ENCODE results near the gene FCHO1.
A peak's percentile ranks its signal among the peaks of the same experiment; 100 is the strongest.
"Not testable (repeated sequence)": the region's sequence is repeated elsewhere in the genome, so short reads cannot be mapped to it uniquely, and the experiment has no call there.

FCHO1 gene

DNA sequence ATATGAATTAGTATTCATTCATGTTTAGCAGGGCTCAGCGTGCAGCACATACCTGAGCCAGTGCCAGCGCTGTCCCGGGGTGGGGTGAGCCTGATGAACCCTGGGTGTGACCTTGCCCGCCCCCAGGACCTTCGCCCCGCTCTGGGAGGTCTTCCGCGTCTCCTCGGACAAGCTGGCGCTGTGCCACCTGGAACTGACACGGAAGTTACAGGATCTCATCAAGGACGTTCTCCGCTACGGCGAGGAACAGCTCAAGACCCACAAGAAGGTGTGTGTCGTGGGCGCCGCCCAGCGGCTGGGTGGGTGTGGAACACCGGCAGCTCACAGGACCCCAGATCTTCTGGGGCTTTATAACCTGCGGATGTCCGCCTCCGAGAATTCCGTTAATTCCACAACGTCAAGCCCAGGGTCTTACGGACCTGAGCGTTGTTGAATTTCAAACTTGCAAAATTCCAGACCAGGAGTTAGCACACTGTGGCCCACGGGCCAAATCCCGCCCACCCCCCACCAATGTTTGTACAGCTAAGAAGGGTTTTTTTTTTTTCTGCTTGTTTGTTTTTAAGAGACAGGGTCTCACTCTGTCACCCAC lies 15.4 kb downstream of the FCHO1 start:
- no peak for DNase-seq

DNA sequence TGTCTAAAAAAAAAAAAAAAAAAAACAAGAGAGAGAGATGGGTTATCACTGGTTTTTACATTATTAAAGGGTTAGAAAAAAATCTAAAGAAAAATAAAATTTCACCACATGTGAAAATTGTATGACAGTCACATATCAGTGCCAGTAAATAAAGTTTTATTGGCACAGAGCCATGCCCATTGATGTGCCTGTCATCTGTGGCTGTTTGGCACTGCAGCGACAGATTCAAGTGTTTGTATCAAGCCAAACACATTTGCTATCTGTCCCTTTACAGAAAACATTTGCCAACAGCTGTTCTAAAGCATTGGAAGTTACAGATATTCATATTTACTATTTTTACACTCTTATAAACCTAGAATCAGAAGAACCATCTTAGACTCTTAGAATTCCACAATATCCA lies 16.3 kb downstream of the FCHO1 start:
- DNase-seq, result no peak

DNA sequence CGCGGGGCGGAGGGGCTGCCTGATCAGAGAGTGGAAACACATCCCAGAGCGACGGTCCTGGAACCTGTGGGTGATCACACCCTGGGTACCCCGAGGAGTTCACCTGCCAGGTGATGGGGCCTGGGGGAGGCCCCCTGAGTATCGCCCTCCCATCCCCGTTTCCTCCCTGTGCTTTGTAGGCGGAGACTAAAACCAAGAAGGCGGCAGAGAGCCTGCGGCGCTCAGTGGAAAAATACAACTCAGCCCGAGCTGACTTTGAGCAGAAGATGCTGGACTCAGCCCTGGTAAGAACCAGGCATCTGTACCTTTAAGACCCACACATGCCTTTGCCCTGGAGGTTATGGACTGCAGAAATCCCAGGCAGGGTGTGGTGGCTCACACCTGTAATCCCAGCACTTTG lies 19.3 kb downstream of the FCHO1 start:
- no peak for DNase-seq

DNA sequence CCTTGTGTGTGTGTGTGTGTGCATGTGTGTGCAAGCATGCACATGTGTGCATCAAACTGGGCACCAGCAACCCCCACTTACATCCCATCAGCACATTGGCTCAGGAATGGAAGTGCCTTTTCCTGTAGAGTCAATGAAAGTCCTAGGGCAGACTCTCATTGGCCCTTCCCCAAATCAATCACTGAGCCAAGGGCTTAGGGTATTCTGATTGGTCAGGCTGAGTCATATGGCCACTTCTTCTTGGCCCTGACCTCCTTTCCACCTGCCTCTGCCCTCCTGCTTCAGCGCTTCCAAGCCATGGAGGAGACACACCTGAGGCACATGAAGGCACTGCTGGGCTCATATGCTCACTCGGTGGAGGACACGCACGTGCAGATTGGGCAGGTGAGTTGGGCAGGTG lies 20.9 kb downstream of the FCHO1 start:
- no peak for DNase-seq

DNA sequence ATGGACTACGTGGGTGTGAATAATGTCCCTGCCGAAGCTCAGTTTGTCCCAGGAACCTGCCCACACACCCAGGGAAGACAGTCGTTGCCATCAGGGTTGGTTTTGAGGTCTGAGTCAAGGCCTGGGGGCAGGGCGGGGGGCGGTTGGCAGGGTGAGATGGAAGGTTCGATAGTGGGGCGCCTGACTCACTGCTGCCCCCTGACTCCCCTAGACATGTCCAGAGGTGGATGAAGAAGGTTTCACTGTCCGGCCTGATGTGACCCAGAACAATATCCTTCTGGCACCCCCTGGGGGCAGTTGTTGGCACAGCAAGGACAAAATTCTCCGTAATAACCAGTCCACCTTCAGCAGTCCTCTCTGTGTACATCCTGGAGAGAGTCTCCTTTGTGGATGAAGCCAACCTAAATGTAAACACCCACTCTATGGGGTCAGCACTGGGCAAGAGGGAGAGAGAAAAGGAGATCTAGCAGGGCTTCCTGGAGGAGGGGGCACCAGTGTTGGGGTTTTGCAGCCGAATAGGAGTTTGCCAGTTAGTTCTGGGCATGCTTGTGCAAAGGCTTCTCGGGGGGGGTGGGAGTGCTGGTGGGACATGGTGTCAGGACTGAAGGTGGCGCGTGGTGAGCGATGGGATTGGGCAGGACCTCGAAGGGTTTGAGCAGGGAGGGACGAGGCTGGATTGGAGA lies 24.1 kb downstream of the FCHO1 start:
- DNase-seq, result no peak

DNA sequence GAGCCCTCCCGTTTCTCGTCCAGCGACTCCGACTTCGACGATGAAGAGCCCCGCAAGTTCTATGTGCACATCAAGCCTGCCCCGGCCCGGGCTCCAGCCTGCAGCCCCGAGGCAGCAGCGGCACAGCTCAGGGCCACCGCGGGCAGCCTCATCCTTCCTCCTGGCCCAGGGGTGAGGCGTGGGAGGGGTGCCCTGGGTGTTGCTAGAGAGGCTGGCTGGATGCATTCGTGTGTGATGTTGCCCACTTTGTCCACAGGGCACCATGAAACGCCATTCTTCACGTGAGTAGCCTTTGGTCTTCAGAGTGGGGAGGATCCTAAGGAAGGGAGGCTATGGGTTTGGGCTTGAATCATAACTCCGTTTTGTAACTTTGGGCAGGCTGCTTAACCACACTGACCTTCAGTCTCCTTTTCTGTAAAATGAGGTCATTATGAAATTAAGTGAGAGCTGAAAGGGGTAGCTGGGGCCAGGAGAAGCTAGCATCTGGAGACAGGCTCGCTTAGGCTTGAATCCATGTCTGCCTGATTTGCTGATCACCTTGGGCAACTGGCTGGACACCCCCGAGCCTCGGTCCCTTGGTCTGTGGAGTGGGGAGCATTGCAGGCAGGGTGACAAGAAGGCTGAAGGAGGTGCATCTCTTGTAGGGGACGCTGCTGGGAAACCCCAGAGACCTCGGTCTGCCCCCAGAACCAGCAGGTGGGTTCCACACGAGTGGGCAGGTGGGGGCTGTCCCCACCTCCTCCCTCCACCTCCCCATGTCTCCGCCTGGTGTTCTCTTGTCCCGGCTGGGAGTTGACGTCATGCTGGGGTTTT lies 24.9 kb downstream of the FCHO1 start:
- DNase-seq, result no peak

DNA sequence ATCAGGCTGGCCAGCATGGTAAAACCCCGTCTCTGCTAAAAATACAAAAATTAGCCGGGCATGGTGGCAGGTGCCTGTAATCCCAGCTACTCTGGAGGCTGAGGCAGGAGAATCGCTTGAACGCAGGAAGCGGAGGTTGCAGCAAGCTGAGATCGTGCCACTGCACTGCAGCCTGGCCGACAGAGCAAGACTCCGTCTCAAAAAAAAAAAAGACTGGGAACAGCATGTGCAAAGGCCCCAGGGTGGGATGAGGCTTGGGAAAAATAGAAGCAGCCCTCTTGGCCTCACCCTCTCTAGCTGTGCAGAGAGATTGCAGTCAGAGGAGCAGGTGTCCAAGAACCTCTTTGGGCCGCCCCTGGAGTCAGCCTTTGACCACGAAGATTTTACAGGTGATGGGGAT lies 26.6 kb downstream of the FCHO1 start:
- DNase-seq, result not testable (repeated sequence)

DNA sequence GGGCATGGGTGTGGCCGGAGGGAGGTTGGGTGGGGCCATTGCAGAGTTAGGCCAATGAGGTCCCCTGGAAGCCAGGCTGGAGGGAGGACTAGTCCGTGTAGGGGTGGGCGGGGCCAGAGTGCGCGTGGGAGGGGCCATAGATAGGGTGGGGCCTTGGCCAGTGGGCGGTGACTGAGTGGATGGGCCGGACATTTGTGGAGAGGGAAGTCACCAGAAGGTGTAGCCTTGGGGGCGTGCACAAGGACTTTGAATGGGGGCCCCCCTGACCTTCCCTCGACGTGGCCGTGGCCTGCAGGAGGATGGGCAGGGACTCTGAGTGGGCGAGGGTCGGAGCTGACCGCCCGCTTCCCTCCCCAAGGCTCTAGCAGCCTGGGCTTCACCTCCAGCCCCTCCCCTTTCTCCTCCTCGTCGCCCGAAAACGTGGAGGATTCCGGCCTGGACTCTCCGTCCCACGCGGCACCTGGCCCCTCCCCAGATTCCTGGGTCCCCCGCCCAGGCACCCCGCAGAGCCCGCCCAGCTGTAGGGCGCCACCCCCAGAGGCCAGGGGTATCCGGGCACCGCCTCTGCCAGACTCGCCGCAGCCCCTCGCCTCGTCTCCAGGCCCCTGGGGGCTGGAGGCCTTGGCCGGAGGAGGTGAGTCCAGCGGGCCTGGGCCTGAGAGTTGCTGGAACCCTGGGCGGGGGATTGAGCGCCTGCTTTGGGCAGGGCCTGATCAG lies 27.1 kb downstream of the FCHO1 start:
- DNase-seq, result peak; percentile 58

DNA sequence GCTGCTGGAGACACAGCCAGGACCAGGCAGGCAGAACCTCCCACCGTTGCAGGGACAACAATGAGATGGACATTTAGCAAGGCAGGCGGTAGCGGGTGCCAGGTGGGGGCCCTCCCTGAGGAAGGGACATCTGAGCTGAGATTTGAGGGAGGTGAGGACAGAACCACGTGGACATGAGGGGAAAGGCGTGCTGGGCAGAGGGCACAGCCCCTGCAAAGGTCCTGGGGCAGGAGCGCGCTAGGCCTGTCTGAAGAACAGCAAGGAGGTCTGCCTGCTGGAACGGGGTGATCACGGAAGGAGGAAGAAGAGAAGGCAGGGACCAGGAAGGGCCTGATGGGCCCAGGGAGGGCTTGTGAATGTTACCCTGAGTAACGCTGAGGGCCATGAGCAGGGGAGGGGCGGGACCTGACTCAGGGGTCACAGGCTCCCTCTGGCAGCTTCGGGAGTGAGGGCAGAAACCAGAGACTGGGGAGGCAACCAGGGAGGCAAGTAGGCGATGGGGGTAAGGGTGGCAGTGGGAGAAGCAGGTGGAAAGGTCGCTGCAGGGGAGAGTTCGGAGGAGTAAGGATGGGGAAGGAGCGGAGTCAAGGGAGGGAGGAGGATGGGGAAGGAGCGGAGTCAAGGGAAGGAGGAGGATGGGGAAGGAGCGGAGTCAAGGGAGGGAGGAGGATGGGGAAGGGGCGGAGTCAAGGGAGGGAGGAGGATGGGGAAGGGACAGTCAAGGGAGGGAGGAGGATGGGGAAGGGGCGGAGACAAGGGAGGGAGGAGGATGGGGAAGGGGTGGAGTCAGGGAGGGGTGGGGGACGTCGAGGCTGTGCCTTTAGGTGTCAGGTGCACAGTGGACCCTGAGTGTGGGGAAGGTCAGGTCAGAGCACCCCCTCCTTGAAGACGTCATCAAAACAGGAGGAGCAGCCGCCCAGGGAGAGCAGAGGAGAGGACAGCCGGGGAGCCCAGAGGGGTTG lies 28.0 kb downstream of the FCHO1 start:
- no peak for DNase-seq

DNA sequence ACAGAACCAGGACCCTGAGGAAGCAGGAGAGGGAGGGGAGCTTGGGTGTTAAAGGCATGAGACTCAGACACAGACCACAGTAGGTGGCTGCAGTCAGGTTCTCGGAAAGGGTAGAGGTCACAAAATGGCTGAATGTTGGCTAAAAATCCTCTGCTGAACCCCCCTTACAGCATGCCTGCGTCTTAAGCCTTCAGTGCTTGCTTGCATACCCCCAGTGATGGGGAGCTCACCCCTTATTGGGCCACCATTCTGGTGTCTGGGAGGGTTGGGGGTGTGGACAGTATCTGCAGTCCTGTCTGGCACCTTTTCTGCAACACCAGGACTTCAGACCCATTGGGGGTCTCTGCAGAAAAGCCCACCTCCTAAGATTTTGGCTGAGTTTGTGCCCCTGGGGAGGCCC lies 29.5 kb downstream of the FCHO1 start:
- DNase-seq, result no peak

DNA sequence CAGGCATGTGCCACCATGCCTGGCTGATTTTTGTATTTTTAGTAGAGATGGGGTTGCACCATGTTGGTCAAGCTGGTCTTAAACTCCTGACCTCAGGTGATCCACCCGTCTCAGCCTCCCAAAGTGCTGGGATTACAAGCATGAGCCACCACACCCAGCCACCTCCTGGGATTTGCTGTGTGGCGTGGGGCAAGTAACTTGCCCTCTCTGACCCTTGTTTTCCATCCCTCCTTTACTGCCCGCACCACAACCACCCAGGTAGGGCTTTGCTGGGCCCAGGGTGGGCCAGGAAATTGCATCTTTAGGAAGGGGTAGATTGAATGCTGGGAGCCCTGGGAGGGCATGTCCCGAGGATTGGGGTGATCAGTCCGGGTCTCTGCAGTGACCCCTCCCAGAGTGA lies 32.4 kb downstream of the FCHO1 start:
- not testable (repeated sequence) for DNase-seq

DNA sequence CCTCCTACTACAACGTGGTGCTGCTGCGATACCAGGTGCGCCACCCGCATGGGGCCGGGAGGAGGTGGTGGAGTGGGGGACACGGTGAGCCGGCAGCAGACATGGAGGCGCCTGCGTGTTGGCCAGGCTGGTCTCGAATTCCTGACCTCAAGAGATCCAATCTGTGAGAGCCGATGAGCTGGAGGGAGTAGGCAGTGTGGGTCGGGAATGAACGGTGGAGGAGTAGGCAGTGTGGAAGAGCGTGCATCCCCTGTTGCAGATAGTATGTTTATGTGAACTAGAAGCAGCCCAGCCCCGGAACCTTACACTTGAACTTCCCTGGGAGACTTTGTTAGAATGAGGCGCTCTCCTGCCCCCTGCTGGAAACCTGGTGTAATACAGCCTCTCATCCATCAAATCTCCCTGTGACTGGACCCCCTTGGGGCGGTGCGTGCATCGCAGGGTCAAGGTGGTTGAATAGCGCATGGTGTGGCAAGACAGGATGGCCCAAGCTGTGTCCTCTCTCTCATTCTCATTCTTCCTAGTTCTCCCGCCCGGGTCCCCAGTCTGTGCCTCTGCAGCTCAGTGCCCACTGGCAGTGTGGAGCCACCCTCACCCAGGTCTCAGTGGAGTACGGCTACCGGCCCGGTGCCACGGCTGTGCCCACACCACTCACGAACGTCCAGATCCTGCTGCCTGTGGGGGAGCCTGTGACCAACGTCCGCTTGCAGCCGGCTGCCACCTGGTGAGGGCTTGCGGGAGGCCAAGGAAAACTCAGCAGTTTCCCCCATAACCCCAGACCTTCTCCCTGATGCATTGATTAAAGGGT lies 33.1 kb downstream of the FCHO1 start:
- DNase-seq, result peak; percentile 69

DNA sequence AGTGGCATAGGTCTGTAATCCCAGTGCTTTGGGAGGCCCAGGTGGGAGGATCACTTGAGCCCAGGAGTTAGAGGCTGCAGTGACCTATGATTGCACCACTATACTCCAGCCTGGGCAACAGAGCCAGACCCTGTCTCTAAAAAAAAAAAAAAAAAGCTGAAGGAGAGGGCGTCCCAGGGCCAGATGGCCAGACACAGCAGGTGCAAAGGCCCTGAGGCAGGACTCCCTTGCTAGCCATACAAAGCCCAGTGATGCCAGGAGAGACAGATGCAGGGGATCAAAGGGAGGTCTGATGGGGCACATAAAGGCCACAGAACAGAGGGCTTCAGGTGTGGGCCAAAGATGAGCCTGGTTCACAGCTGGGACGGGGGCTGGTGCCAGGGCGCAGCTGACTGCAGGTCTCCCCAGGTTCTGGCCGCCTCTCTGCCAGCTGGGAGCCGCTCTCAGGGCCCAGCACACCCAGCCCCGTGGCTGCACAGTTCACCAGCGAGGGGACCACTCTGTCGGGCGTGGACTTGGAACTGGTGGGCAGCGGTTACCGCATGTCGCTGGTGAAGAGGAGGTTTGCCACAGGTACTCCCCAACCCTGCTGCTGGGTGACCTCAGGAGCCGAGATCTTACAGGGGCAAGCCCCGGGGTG lies 36.1 kb downstream of the FCHO1 start:
- no peak for DNase-seq

DNA sequence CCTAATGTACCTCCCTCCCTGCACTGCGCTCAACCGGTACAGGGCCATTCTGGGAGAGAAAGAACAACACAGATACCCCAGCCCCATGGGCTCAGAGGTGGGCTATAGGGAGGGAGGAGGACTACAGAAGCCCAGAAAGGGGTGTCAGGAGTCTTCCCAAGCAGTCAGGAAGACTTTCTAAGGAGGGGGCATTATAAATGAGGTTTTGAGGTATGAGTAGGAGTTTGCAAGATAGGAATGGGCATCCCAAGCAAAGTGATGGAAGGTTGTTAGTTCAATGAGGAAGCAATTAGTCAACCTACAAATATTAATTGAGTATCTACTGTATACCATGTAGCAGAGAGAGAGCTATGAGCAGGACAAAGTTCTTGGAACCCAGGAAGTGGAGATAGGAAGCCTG lies 37.4 kb downstream of the FCHO1 start:
- no peak for DNase-seq

DNA sequence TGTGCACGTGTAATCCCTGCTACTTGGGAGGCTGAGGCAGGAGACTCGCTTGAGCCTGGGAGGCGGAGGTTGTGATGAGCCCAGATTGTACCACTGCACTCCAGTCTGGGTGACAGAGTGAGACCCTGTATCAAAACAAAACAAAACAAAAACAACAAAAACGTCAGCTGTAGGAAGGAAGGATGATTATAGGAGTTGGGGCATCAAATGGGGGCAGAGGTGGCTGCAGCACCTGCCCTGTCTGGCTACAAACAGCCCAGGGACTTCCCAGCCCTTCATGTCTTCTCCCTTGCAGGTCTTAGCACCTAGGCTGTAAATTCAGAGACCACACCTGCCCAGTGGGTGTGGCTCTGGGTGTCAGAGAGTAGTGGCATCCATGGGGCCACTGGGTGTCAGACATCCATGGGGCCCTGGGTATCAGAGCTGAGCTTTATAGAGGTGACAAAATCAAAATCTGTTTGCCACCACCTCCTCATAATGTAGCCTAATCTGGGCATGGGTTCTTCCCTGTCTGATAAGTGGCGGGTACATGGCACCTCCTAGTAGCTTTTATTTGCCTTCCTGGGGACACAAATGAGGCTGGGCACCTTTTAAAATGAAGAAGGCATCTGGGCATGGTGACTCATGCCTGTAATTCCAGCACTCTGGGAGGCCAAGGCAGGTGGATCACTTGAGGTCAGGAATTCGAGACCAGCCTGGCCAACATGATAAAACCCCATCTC lies 38.9 kb downstream of the FCHO1 start:
- DNase-seq, result no peak

DNA sequence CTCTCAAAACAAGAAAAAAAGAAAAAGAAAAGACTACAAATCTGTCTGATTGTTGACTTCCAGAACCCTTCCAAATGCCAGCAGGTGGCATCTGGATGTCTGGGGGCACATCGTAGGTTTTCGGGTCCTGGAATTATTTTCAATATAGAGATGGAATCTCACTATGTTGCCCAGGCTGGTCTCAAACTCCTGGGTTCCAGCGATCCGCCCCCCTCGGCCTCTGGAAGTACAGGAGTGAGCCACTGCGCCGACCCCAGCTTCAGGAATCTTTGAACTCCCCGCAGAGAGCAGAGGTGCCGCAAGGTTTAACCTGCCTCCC lies 43.1 kb downstream of the FCHO1 start:
- DNase-seq, result no peak

DNA sequence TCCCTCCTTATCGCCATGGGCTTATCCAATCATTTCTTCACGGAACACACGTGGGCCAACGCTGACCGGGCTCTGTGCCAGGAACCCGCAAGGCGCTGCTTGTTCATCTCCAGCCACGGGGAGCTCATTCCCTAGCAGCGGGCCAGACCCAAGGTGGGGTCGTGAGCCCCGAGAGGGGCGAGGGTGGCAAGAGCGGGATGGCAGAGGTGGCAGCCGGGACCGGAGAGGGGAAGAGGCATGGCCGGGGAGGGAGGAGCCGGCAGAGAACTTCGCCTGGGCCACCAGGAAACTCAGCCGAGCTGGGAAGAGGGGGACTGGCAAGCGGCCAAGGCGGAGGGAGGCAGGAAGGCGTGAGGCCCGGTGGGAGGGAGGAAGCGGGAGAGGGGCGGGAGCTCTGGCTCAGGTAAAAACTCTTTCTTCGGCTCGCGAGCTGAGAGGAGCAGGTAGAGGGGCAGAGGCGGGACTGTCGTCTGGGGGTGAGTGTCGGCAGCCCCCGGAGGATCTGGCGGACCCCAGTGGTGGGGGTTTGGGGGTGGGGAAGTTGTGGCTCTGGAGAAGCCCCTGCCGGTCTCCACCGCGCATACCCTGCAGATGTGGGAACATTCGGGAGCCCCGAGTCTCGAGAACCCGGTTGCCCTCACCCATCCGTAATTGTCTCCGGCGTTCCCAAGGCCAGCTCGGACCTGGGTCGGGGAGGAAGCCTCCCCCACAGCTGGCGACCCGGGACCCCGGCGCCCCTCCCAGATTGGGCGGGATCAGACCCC lies 43.6 kb downstream of the FCHO1 start, which contains the start of gene B3GNT3:
TSS of gene B3GNT3 (plus strand) at position 408 of the 764 bp plus-strand sequence. CDS start 12,670 bp downstream, outside the sequence.
- DNase-seq, result no peak

DNA sequence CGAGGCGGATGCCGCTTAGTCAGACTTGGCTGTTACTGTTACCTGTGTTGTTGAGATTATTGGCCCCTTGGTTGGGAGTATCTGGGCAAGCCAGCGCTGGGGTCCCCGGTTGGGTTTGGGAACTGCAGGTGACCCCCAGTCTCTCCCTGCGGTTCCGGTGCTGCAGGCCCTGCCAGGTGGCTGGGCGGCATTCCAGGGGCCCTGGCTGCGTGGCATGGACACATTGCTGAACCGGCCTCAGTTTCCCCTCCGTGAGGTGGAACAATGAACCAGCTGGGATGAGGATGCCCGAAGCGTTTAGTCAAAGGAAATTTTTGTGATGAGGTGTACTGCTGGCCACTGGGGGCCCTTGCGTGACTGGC lies 44.2 kb downstream of the FCHO1 start:
- no peak for DNase-seq

DNA sequence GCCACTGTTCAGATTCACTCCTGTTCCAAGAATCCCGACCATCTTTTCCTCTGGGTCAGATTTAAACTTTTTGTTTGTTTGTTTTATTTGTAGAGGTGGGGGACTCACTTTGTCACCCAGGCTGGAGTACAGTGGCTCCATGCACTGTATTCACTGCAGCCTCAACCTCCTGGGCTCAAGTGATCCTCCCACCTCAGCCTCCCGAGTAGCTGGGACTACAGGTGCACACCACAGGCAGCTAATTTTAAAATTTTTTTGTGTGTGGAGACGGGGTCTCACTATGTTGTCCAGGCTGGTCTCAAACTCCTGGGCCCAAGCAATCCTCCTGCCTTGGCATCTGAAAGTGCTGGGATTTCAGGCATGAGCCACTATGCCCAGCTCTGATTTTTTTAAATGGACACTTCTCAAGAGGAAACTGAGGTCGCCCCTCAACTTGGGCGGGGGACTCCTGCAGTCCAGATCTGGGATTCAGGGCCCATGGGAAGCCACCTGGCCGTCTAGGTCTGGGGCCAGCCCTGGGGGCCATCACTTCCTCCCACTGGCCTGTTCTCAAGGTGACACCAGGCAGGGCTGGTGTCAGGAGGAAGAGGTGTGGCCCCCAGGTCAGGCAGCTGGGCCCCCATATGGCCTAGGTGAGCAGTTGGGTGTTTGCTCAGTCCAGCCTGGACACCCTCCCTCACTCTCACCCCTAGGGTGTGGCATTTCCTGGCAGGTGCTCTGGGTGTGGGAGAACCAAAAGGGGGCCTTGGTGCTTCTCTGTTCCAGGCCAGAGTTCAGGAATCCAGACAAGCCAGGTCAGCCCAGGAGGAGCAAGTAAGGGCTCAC lies 44.9 kb downstream of the FCHO1 start:
- no peak for DNase-seq
